Measurements from ENCODE around the gene IRAK2.

The IRAK2 gene

DNA sequence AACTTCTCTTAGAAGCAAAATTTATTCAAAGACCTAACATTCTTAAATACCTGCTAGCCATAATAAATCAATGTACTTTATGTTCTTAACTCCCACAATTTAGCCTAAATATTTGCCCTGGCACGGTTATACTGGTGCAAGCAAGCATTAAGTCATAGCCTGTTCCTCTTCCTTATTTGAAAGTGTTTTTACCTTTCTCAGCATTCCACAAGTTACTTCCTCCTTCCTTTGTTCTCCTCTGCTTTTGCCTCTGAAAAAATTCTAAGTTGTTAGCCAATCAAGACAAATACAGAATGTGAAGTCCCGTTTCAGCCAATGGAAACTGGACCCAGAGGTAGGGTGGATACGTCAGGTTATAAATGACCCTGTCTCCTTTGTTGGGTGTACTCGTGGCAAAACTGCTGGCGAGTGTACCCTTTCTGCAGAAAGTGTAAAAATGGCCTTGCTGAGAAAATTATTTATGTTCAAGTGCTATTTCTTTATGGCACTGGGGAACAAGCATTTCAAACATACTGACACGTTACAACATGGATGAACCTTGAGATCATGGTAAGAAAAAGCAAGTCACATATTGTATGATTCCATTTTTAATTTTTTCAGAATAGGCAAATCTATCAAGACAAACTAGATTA lies 80.5 kb downstream of the IRAK2 start:
- ATAC-seq, result no peak
- no peaks in the 10 kb centered on the region for H3K27me3 Mint-ChIP-seq
- no peak overlapping the region for H3K27ac Mint-ChIP-seq
- H3K4me1 Mint-ChIP-seq, result peaks cover 38% of the 10 kb centered on the region
- H3K36me3 Mint-ChIP-seq, result peaks cover 55% of the 10 kb centered on the region
- H3K9me3 Mint-ChIP-seq, result peaks cover 13% of the 10 kb centered on the region
- H3K4me3 Mint-ChIP-seq, result no peak overlapping the region

DNA sequence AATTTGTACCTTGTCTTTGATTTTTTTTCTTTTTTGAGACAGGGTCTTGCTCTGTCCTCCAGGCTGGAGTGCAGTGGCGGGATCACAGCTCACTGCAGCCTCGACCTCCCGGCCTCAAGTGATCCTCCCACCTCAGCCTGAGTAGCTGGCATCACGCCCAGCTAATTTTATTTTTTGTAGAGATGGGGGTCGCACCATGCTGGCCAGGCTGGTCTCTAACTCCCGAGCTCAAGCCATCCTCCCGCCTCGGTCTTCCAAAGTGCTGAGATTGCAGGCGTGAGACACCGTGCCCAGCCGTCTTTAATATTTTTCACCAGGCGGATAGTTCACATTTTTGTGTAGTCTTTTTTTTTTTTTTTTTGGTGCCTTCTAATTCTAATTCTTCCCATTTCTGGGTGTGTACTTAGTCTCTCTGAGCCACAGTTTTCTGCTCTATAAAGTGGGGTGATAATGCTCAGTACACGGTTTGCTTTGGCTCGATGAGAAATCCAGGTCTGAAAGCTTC lies 83.0 kb downstream of the IRAK2 start:
- Mint-ChIP-seq H3K27me3 (no peaks in the 10 kb centered on the region), H3K9me3 (peaks cover 13% of the 10 kb centered on the region), H3K4me1 (peaks cover 46% of the 10 kb centered on the region), H3K36me3 (peaks cover 64% of the 10 kb centered on the region), H3K27ac (peak overlapping the region; percentile 82), H3K4me3 (peak overlapping the region; percentile 97)
- no peak for ATAC-seq

GRCh38 chr3:10248184-10248983 lies 83.7 kb downstream of the IRAK2 start, which contains the start of gene TATDN2:
Gene TATDN2, plus strand, starts transcription at chr3:10248459. Its CDS starts 742 bp downstream, at chr3:10249201.
- Mint-ChIP-seq H3K4me1 (peaks cover 49% of the 10 kb centered on the region), H3K4me3 (peak within 1 kb of the TSS; percentile 97), H3K9me3 (peaks cover 13% of the 10 kb centered on the region), H3K27me3 (no peaks in the 10 kb centered on the region), H3K36me3 (peaks cover 64% of the 10 kb centered on the region), H3K27ac (peak within 1 kb of the TSS; percentile 82)
- peak; percentile 99 for ATAC-seq

- Mint-ChIP-seq H3K4me1 (peaks cover 57% of the 10 kb centered on the region), H3K27me3 (no peaks in the 10 kb centered on the region), H3K9me3 (peaks cover 11% of the 10 kb centered on the region), H3K4me3 (peak overlapping the region; percentile 97), H3K36me3 (peaks cover 63% of the 10 kb centered on the region), H3K27ac (peak overlapping the region; percentile 82)
- ATAC-seq, result no peak
These were observed 84.4 kb downstream of the IRAK2 start for GRCh38 chr3:10248984-10249748.

GRCh38 chr3:10249833-10250232 lies 85.1 kb downstream of the IRAK2 start:
- H3K9me3 Mint-ChIP-seq, result peaks cover 7% of the 10 kb centered on the region
- peaks cover 63% of the 10 kb centered on the region for H3K36me3 Mint-ChIP-seq
- peak overlapping the region; percentile 82 for H3K27ac Mint-ChIP-seq
- H3K4me3 Mint-ChIP-seq, result peak overlapping the region; percentile 97
- no peak for ATAC-seq
- H3K27me3 Mint-ChIP-seq, result no peaks in the 10 kb centered on the region
- peaks cover 63% of the 10 kb centered on the region for H3K4me1 Mint-ChIP-seq

DNA sequence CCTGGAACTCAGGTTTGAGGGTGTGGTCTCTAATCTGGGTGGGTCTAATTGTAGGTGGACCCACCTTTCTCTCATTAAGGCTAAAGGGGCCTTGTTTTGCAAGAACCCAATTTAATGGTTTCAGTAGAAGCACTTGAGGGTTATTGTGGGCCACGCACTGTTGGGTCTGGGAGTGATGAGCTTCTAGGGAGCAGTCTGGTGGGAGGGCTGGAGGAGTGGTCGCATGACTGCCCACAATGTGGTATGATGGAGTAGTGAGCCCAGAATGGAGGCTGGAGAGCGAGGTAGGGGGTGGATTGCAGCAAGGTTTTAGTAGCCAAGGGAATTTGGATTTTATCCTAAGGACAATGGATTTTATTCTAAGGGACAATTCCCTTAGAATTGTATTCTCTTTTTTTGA lies 86.3 kb downstream of the IRAK2 start:
- no peak for ATAC-seq
- Mint-ChIP-seq H3K27ac (peak overlapping the region; percentile 82), H3K9me3 (peaks cover 3% of the 10 kb centered on the region), H3K36me3 (peaks cover 60% of the 10 kb centered on the region), H3K27me3 (no peaks in the 10 kb centered on the region), H3K4me3 (peak overlapping the region; percentile 97), H3K4me1 (peaks cover 72% of the 10 kb centered on the region)

DNA sequence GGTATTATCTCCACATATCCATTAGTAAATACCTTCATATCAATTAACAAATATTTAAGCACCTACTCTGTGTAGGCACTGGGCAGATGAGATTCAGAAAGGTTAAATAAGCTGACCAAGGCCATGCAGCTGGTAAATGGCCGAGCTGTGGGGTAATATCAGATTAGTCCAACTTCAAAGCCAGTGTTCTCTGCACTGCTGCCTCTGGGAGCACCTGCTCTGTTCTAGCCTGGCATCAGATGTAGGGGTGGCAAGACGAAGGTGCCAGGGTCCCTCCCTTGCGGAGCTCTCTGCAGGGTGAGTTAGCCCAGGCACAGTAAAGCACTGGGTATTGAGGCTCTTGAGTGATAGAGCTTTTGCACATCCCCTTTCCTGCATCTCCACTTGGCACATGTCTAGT lies 89.0 kb downstream of the IRAK2 start:
- Mint-ChIP-seq H3K27me3 (no peaks in the 10 kb centered on the region), H3K36me3 (peaks cover 65% of the 10 kb centered on the region), H3K9me3 (no peaks in the 10 kb centered on the region), H3K27ac (peak overlapping the region; percentile 23), H3K4me3 (no peak overlapping the region), H3K4me1 (peaks cover 75% of the 10 kb centered on the region)
- ATAC-seq, result no peak

GRCh38 chr3:10255835-10256234 lies 91.1 kb downstream of the IRAK2 start:
- no peaks in the 10 kb centered on the region for H3K27me3 Mint-ChIP-seq
- H3K27ac Mint-ChIP-seq, result peak overlapping the region; percentile 23
- H3K36me3 Mint-ChIP-seq, result peaks cover 67% of the 10 kb centered on the region
- ATAC-seq, result no peak
- no peaks in the 10 kb centered on the region for H3K9me3 Mint-ChIP-seq
- H3K4me1 Mint-ChIP-seq, result peaks cover 70% of the 10 kb centered on the region
- no peak overlapping the region for H3K4me3 Mint-ChIP-seq

- H3K27me3 Mint-ChIP-seq, result no peaks in the 10 kb centered on the region
- peaks cover 71% of the 10 kb centered on the region for H3K36me3 Mint-ChIP-seq
- ATAC-seq, result no peak
These were observed 94.3 kb downstream of the IRAK2 start for GRCh38 chr3:10259036-10259435.

DNA sequence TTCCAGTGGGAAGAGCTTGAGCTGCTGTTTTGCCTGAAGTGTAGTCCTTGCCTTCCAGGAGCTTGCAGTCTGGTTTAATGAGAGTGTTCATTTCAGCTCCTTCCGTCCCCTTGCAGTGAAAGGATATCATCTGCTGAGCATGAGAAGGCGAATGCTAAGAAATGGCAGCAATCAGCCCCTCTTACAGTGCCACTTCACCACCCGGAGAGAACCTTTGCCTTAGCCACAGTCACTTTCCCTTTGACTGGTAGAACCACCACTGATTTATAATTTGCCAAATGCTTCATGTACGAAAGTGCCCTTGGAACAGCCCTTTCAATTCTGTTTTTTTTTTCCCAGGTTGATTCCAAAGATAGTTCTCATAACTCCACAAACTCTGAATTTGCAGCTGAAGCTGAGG lies 95.1 kb downstream of the IRAK2 start:
- Mint-ChIP-seq H3K4me1 (peaks cover 67% of the 10 kb centered on the region), H3K4me3 (no peak overlapping the region), H3K27ac (peak overlapping the region; percentile 69), H3K9me3 (no peaks in the 10 kb centered on the region), H3K27me3 (no peaks in the 10 kb centered on the region), H3K36me3 (peaks cover 71% of the 10 kb centered on the region)
- no peak for ATAC-seq

More at GRCh38 chr3:10259036-10259435, 94.3 kb downstream of the IRAK2 start:
- H3K9me3 Mint-ChIP-seq, result no peaks in the 10 kb centered on the region
- no peak overlapping the region for H3K4me3 Mint-ChIP-seq
- peak overlapping the region; percentile 69 for H3K27ac Mint-ChIP-seq
- peaks cover 70% of the 10 kb centered on the region for H3K4me1 Mint-ChIP-seq

DNA sequence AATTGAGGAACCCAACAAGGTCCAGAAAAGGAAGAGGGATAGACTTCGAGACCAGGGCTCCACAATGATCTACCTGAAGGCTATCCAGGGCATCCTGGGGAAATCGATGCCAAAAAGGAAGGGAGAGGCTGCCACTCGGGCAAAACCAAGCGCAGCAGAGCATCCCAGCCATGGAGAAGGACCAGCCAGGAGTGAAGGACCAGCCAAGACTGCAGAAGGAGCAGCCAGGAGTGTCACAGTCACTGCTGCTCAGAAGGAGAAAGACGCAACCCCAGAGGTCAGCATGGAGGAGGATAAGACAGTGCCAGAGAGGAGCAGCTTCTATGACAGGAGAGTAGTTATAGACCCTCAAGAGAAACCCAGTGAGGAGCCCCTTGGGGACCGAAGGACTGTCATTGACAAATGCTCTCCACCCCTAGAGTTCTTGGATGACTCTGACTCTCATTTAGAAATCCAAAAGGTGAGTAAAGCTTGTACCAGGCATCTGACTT lies 95.5 kb downstream of the IRAK2 start:
- Mint-ChIP-seq H3K27me3 (no peaks in the 10 kb centered on the region), H3K9me3 (no peaks in the 10 kb centered on the region), H3K4me1 (peaks cover 63% of the 10 kb centered on the region), H3K4me3 (no peak overlapping the region), H3K27ac (peak overlapping the region; percentile 69), H3K36me3 (peaks cover 70% of the 10 kb centered on the region)
- ATAC-seq, result no peak

GRCh38 chr3:10262027-10262426 lies 97.3 kb downstream of the IRAK2 start:
- H3K4me3 Mint-ChIP-seq, result no peak overlapping the region
- peak overlapping the region; percentile 25 for H3K27ac Mint-ChIP-seq
- H3K4me1 Mint-ChIP-seq, result peaks cover 59% of the 10 kb centered on the region
- H3K9me3 Mint-ChIP-seq, result no peaks in the 10 kb centered on the region
- no peaks in the 10 kb centered on the region for H3K27me3 Mint-ChIP-seq
- peaks cover 65% of the 10 kb centered on the region for H3K36me3 Mint-ChIP-seq
- ATAC-seq, result no peak

GRCh38 chr3:10263646-10264363 lies 99.1 kb downstream of the IRAK2 start:
- Mint-ChIP-seq H3K9me3 (no peaks in the 10 kb centered on the region), H3K4me1 (peaks cover 63% of the 10 kb centered on the region), H3K4me3 (no peak overlapping the region), H3K36me3 (peaks cover 72% of the 10 kb centered on the region), H3K27ac (peak overlapping the region; percentile 13), H3K27me3 (no peaks in the 10 kb centered on the region)
- ATAC-seq, result peak; percentile 66

DNA sequence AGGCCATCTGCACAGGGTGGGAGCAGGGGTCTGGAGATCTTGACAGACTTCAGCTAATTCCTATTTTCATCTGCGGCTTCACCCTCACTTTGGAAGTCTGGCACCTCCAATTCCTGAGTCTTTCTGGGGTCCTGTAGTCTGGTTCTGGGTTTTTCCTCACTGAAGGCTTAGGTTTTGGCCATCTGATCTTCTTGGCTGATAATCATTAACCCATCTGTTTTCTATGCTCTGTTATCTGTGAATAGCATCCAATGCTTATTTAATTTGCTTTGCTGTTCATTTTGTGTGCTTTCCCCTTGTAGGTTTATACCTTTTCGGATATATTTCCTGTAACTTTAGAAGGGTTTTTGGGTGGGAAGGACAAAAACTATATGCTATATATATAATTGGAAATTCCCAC lies 101.1 kb downstream of the IRAK2 start:
- H3K36me3 Mint-ChIP-seq, result peaks cover 69% of the 10 kb centered on the region
- peaks cover 47% of the 10 kb centered on the region for H3K4me1 Mint-ChIP-seq
- no peak overlapping the region for H3K27ac Mint-ChIP-seq
- H3K4me3 Mint-ChIP-seq, result no peak overlapping the region
- ATAC-seq, result no peak
- no peaks in the 10 kb centered on the region for H3K9me3 Mint-ChIP-seq
- H3K27me3 Mint-ChIP-seq, result no peaks in the 10 kb centered on the region
